NOMO-1 treated with DMSO at 0.1 percent for 48 hours (cell line): ENCODE measurements around the gene GTPBP8.
A peak's percentile ranks its signal among the peaks of the same experiment; 100 is the strongest.
"Not testable (repeated sequence)": the region's sequence is repeated elsewhere in the genome, so short reads cannot be mapped to it uniquely, and the experiment has no call there.

Source experiments
- DNase-seq: peaks from one replicate; lab custom pipeline; 2025; ENCODE audit not compliant: unreplicated experiment; lab: John Stamatoyannopoulos, UW

Gene GTPBP8

GRCh38 chr3:112995800-112996199 lies 5.0 kb downstream of the GTPBP8 start:
- no peak for DNase-seq

DNA sequence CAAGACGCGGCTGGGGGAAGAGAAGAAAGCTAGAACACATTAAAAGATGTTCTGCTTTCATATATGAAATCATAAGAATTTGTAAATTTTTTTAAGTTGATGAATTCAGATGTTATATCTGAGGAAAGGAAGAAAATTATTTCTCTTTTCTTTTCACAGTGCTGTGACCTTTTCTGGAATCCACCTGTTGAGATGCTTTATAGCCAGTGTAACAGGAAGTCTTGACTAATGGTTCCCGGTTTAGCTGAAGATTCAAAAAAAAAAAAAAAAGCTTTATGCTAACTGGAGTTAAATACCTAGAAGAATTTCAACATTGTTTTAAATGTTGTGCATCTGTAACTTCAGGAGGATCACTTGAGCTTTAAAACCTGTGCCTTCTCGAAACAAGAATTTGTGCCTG lies 9.9 kb downstream of the GTPBP8 start:
- DNase-seq: no peak

DNA sequence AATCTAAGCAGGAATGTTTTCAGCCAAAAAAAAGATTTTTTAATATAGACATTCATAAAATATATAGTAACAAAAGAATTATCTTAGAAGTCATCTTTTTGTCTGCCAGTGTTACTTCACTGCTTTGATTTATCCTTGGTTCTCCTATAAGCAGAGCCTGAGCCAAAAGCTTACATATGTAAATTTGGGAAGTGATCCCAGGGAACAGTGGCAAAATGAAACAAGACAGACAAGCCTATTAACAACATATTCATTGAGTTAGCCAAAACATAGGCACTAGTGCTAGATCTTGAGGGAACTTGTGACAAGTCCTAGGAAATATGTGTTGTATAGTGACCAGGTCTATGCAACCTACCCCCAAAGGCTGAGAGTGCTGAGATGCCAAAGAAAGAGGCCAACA lies 11.3 kb downstream of the GTPBP8 start:
- no peak for DNase-seq

GRCh38 chr3:113002679-113003078 lies 11.9 kb downstream of the GTPBP8 start:
- no peak for DNase-seq

DNA sequence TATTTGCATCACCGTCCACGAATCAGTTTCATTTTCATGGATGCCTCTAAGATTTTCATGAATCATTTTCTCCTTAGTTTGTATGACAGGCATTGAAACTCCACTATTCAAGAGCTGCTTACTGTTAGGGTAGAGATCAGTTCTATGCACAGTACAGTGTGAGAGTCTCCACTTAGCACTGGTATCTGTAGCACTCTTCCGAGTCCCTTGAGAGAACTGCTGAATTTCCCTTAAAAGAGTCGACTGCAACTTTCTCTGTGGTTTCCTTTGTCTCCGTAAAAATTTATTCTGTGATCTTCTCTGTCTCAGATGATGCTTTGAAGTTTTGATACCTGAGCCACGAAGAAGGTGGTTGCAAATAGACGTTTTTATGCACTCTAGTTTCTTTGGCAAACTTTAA lies 14.8 kb downstream of the GTPBP8 start:
- no peak for DNase-seq

DNA sequence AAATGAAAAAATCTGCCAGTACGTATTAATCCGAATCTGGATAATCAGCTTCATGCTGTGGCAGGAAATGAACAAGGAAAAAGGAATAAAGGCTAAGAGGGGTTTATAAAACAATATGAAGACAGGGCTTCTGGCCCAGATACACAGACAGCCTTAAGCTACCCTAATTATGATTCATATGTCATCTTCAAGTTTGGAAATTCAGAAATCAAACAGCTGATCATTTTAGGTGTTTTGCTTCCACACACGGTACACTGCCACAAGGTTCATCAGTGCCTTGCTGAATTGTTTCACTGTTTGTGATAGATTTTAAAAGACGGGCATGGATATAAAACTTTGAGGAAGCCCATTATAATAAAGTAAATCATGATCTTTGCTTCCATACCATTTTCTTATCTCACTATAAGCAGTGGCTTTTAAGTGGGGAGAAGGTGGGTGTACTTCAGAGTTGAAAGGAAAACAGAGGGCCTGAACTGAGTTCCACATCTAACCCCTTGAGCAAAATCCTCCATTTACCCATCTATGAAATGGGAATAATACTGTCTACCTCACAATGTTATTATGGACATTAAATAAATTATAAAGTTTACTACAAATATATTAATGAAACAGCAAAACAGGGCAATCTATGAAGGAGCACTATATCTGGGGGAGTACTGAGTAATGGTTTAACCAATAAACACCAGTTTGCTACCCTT lies 15.7 kb downstream of the GTPBP8 start:
- no peak for DNase-seq

GRCh38 chr3:113008117-113008516 lies 17.3 kb downstream of the GTPBP8 start:
- DNase-seq: no peak

- no peak for DNase-seq
Measured at GRCh38 chr3:113013593-113013992, 22.8 kb downstream of the GTPBP8 start.

- DNase-seq: no peak
Measured at GRCh38 chr3:113018536-113019181, 27.9 kb downstream of the GTPBP8 start.

- peak; percentile 82 for DNase-seq
Measured at GRCh38 chr3:113019182-113020137, 28.7 kb downstream of the GTPBP8 start.

DNA sequence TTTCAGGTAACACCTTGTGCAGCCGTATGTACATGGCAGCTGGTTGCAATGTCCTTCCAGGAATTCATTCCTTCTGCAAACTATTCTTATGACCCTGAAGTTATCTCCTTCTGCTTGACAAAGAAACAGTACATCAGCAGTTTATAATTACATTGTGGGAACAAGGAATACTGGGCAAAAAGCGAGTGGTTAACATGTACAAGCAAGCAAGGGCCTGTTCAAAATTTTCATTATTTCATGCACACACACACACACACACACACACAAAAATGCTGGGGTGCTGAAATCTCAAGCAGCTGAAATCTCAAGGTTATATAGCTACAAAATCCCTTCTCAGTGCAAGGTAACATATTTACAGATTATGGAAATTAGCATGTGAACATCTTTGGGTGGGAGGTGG lies 30.7 kb downstream of the GTPBP8 start:
- no peak for DNase-seq

- DNase-seq: no peak
Measured at GRCh38 chr3:113034011-113034410, 43.2 kb downstream of the GTPBP8 start.

DNA sequence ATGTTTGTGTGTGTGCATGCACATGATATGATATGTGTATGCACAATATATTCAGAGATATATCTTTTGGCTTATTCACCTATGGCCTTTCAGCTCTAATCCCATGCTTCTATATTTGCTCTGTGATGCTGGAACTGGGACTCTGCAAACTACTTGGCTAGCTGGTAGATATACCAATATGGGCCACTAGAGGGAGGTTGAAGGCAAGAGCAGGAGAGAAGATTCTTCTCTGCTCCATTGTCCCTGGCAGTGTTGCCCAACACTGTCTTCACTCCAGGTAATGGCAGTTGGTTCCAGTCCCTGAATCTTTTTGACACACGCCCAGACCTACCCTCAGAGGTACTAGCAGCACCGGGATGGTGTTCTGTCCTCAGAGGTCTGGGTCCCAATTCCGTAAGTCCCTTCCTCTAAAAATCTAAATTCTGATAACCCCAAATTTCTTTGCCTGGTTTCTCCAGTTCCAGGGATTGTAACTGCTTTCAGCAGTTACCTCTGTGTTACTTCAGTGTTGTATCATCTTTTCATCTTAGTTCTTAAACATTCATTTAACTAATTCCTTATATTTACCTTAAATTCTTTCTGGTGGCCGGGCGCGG lies 44.7 kb downstream of the GTPBP8 start:
- peak; percentile 42 for DNase-seq

DNA sequence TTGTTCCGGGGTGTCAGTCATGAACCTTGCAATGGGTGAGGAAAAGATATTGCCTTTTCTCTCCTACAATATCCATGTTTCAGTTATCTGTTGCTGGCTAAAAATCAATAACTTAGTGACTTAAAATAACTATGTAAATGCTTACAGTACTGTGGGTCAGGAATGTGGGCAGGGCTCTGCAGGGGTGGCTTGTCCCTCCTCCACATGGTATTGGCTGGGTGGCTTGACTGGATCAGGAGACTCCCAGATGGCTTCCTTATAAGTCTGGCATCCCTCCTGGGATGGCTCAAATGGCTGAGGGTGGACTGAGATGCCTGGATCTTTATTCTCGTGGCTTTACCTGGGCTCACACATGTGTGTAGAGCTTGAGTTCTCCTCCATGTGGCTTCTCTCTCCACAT lies 47.5 kb downstream of the GTPBP8 start:
- DNase-seq: no peak

DNA sequence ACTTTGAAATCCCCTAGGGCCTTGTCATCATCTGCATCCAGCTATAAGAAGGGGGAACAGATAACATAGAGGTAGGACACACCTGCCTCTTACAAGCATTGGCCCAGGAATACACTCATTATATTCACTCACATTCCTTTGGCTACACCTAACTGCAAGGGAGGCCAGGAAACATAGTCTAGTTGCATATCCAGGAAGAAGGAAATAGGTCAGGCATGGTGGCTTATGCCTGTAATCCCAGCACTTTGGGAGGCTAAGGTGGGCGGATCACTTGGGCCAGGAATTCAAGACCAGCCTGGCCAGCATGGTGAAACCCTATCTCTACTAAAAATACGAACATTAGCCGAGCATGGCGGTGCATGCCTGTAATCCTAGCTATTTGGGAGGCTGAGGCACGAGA lies 48.8 kb downstream of the GTPBP8 start:
- DNase-seq: no peak

- no peak for DNase-seq
Measured at GRCh38 chr3:113040231-113040630, 49.4 kb downstream of the GTPBP8 start.

- DNase-seq: no peak
Measured at GRCh38 chr3:113043686-113044085, 52.9 kb downstream of the GTPBP8 start.

DNA sequence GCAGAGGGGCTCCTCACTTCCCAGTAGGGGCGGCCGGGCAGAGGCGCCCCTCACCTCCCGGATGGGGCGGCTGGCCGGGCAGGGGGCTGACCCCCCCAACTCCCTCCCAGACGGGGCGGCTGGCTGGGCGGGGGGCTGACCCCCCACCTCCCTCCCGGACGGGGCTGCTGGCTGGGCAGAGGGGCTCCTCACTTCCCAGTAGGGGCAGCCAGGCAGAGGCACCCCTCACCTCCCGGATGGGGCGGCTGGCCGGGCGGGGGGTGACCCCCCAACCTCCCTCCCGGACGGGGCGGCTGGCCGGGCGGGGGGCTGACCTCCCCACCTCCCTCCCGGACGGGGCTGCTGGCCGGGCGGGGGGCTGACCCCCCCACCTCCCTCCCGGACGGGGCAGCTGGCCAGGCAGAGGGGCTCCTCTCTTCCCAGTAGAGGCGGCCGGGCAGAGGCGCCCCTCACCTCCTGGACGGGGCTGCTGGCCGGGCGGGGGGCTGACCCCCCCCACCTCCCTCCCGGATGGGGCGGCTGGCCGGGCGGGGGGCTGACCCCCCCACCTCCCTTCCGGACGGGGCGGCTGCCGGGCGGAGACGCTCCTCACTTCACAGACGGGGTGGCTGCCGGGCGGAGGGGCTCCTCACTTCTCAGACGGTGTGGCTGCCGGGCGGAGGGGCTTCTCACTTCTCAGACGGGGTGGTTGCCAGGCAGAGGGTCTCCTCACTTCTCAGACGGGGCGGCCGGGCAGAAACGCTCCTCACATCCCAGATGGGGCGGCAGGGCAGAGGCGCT lies 55.6 kb downstream of the GTPBP8 start:
- not testable (repeated sequence) for DNase-seq

- DNase-seq: peak; percentile 75
Measured at GRCh38 chr3:113051302-113051711, 60.5 kb downstream of the GTPBP8 start.
